Testis (tissue), 2 donors: ENCODE results near the gene MAPKAP1.

Experiments
- POLR2A ChIP-seq: fragments of 450-650 bp; IDR thresholded peaks from one replicate; pipeline ENCODE4 v1.6.1; 2017; ENCODE audit warnings: antibody characterized with exemption, mild to moderate bottlenecking, moderate library complexity
- TF ChIP-seq, protein P1 (sequence below), 3 experiments: fragments of 450-650 bp in 2 of 3; fragments of 200-600 bp in 1 of 3; sonication (generic) in 1 of 3; IDR thresholded peaks; one replicate each; pipeline ENCODE4 v1.5.1; 2016 to 2019; ENCODE audit warnings: antibody characterized with exemption in 3 of 3, mild to moderate bottlenecking in 2 of 3, moderate library complexity in 1 of 3

- TF ChIP-seq, protein P1, sequence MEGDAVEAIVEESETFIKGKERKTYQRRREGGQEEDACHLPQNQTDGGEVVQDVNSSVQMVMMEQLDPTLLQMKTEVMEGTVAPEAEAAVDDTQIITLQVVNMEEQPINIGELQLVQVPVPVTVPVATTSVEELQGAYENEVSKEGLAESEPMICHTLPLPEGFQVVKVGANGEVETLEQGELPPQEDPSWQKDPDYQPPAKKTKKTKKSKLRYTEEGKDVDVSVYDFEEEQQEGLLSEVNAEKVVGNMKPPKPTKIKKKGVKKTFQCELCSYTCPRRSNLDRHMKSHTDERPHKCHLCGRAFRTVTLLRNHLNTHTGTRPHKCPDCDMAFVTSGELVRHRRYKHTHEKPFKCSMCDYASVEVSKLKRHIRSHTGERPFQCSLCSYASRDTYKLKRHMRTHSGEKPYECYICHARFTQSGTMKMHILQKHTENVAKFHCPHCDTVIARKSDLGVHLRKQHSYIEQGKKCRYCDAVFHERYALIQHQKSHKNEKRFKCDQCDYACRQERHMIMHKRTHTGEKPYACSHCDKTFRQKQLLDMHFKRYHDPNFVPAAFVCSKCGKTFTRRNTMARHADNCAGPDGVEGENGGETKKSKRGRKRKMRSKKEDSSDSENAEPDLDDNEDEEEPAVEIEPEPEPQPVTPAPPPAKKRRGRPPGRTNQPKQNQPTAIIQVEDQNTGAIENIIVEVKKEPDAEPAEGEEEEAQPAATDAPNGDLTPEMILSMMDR (IDR thresholded peaks at IDR 0.05): no peak
- TF ChIP-seq POLR2A: no peak
These were observed 239.8 kb downstream of the MAPKAP1 start for GRCh38 chr9:125467116-125467740.
